ENCODE data around the gene PRM3.

Gene PRM3

GRCh38 chr16:11310634-11310977 lies 37.2 kb upstream of the PRM3 start:
- no peak for TF ChIP-seq CTCF (conservative IDR thresholded peaks at IDR 0.05; ENCODE audit: low read length)
- DNase-seq (ENCODE audit: low read depth), result no peak
- H3K4me3 ChIP-seq (ENCODE audit: low read length), result no peak overlapping the region

DNA sequence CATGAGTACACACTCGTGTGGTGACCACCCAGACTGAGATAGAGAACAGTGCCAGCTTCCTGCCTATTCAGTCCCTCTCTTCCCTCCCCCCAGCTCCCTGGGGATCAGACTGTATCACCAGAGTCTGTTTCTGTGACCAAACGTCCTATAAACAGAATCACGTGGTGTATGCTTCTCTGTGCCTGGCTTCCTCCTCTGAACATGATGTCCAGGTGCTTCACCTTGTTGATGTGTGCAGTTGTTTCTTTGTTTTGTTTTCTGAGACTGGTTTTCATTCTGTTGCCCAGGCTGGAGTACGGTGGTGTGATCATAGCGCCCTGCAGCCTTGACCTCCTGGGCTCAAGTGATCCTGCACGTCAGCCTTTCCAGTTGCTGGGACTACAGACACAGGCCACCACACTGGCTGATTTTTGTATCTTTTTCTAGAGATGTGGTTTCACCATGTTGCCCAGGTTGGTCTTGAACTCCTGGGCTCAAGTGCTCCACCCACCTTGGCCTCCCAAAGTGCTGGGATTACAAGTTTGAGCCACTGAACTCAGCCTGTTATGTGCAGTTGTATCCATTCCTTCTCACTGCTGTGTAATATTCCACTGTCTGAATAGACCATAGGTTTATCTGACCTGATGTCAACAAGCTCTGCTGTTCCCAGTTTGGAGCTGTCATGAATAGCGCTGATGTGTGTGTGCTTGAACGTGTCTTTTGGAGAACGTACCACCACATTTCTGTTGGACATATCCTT lies 36.6 kb upstream of the PRM3 start:
- TF ChIP-seq CTCF (conservative IDR thresholded peaks at IDR 0.05; ENCODE audit: low read length), result no peak
- no peak for DNase-seq (ENCODE audit: low read depth)
- H3K4me3 ChIP-seq (ENCODE audit: low read length), result no peak overlapping the region

GRCh38 chr16:11308493-11309283 lies 35.3 kb upstream of the PRM3 start:
- H3K4me3 ChIP-seq (ENCODE audit: low read length), result no peak overlapping the region
- no peak for DNase-seq (ENCODE audit: low read depth)
- TF ChIP-seq CTCF (conservative IDR thresholded peaks at IDR 0.05; ENCODE audit: low read length), result no peak

DNA sequence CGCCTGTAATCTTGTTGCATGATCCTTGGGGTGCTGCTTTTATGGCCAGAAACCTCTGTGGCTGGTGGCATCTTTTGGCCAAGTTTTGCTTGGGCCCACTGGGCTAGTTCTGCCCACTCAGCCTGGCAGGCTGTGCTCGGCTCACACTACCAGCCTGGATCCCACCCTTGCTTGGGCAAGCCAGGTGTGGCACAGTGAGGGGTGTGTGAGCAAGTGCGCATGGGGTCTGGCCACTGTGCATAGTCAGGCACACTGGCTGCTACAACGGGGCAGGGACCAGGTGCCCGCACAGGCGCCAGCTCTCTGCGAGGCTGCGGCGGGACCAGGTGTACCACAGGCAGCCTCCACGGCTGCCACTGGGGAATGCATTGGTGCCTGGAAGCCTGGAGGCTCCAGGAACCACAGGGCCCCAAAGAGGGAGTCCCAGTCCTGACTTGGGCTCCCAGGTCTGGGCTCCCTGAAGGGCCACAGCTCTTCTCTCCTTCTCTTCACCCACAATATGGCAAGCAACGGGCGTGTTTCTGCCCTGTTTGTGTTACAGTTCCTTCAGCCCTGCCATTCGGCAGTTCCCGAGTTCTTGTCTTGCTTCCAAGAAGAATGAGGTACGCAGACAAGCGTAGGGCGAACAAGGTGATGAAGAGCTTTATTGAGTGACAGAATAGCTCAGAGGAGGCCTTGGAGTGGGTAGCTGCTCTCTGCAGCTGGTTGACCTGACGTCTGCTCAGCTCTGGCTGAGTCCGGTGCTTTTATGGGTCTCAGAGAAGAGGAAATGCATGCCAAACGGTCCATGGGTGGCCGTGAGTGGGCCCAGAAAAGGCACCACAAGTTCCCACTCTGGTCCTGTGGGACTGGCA lies 34.4 kb upstream of the PRM3 start:
- no peak overlapping the region for H3K4me3 ChIP-seq (ENCODE audit: low read length)
- TF ChIP-seq CTCF (conservative IDR thresholded peaks at IDR 0.05; ENCODE audit: low read length), result no peak
- no peak for DNase-seq (ENCODE audit: low read depth)

DNA sequence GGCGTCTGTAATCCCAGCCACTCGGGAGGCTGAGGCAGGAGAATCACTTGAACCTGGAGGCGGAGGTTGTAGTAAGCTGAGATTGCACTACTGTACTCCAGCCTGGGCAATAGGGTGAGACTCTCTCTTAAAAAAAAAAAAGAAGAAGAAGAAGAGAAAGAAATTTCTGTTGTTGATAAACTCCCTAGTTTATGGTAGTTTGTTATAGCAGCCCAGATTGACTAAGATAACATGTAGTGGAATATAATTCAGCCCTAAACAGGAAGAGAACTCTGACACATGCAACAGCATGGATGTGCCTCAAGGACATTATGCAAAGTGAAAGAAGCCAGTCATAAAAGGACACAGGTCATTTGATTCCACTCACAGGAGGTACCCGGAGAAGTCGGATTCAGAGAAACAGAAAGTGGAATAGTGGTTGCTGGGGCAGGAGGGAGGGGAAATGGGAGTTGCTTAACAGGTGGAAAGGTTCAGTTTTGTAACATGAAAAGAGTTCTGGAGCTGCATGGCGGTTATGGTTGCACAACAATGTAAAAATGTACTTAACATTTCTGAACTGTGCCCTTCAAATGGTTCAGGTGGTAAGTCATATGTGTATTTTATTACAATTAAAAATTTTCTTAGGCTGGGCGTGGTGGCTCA lies 33.7 kb upstream of the PRM3 start:
- DNase-seq (ENCODE audit: low read depth), result no peak
- H3K4me3 ChIP-seq (ENCODE audit: low read length), result no peak overlapping the region
- TF ChIP-seq CTCF (conservative IDR thresholded peaks at IDR 0.05; ENCODE audit: low read length), result no peak

GRCh38 chr16:11306381-11306780 lies 33.0 kb upstream of the PRM3 start:
- no peak overlapping the region for H3K4me3 ChIP-seq (ENCODE audit: low read length)
- TF ChIP-seq CTCF (conservative IDR thresholded peaks at IDR 0.05; ENCODE audit: low read length), result no peak
- no peak for DNase-seq (ENCODE audit: low read depth)
